ENCODE results near the gene C1orf35. TPM values are rescaled to one million over a fixed set of nuclear protein-coding genes. Genes with fewer than 3 reads are reported as not detected.

Gene C1orf35
- total RNA-seq, 1 experiment from 2014 or later = 31.0 TPM

GRCh38 chr1:228114827-228115226 lies 11.7 kb upstream of the C1orf35 start:
- no peak overlapping the region for H2BK20ac ChIP-seq (ENCODE audit: low read depth, low read length, poor library complexity, severe bottlenecking)
- Mint-ChIP-seq H3K4me3 (no peak overlapping the region), H3K27me3 (ENCODE audit: low read depth) (peaks cover 15% of the 10 kb centered on the region), H3K9me3 (peaks cover 30 to 35% of the 10 kb centered on the region in 2 experiments), H3K4me1 (peaks cover 5% of the 10 kb centered on the region in 2 experiments), H3K27ac (no peak overlapping the region), H3K36me3 (ENCODE audit: insufficient read depth in 1 of 3, low read depth in 3 of 3) (peaks cover 7 to 9% (median 7%) of the 10 kb centered on the region in 3 experiments; a peak in 6 of 7 replicates)
- no peak overlapping the region for H2AK5ac ChIP-seq (ENCODE audit: insufficient read length, low read length)
- no peaks in the 10 kb centered on the region for H3K79me2 ChIP-seq (ENCODE audit: insufficient read depth, low read length)
- no peak overlapping the region for H3K4ac ChIP-seq (ENCODE audit: low read depth, low read length)
- no peaks in the 10 kb centered on the region for H3K79me1 ChIP-seq (ENCODE audit: insufficient read depth, low read depth, low read length, poor library complexity, severe bottlenecking)
- no peaks in the 10 kb centered on the region for H3K9me3 ChIP-seq (ENCODE audit: control insufficient read depth, low read depth, low read length)
- H3K56ac ChIP-seq (ENCODE audit: insufficient read length, low read depth, low read length) = no peak overlapping the region
- no peaks in the 10 kb centered on the region for H3K27me3 ChIP-seq (ENCODE audit: insufficient read depth, low read length)
- H4K5ac ChIP-seq (ENCODE audit: insufficient read length, low read depth, low read length) = no peak overlapping the region
- H2BK12ac ChIP-seq (ENCODE audit: insufficient read length, low read depth, low read length) = no peak overlapping the region
- no peak overlapping the region for H3K27ac ChIP-seq (ENCODE audit: insufficient read length, low read depth, low read length)
- H3K4me1 ChIP-seq (ENCODE audit: insufficient read depth, low read length) = no peaks in the 10 kb centered on the region
- no peak overlapping the region for H3T11ph ChIP-seq (ENCODE audit: low read length)
- H3K14ac ChIP-seq (ENCODE audit: insufficient read depth, low read length) = no peak overlapping the region
- no peaks in the 10 kb centered on the region for H4K20me1 ChIP-seq (ENCODE audit: control insufficient read depth, insufficient read depth, insufficient read length)
- H3K23ac ChIP-seq (ENCODE audit: insufficient read length, low read depth, low read length) = no peak overlapping the region
- H4K91ac ChIP-seq (ENCODE audit: insufficient read length, low read depth, low read length) = no peak overlapping the region
- H3K4me2 ChIP-seq (ENCODE audit: insufficient read depth, insufficient read length, low read length) = no peak overlapping the region
- H2BK15ac ChIP-seq (ENCODE audit: low read depth, low read length) = no peak overlapping the region
- H2BK5ac ChIP-seq (ENCODE audit: insufficient read length, low read length) = no peak overlapping the region
- H2BK120ac ChIP-seq (ENCODE audit: low read depth, low read length, poor library complexity, severe bottlenecking) = no peak overlapping the region
- no peak for DNase-seq
- TF ChIP-seq, protein P1, sequence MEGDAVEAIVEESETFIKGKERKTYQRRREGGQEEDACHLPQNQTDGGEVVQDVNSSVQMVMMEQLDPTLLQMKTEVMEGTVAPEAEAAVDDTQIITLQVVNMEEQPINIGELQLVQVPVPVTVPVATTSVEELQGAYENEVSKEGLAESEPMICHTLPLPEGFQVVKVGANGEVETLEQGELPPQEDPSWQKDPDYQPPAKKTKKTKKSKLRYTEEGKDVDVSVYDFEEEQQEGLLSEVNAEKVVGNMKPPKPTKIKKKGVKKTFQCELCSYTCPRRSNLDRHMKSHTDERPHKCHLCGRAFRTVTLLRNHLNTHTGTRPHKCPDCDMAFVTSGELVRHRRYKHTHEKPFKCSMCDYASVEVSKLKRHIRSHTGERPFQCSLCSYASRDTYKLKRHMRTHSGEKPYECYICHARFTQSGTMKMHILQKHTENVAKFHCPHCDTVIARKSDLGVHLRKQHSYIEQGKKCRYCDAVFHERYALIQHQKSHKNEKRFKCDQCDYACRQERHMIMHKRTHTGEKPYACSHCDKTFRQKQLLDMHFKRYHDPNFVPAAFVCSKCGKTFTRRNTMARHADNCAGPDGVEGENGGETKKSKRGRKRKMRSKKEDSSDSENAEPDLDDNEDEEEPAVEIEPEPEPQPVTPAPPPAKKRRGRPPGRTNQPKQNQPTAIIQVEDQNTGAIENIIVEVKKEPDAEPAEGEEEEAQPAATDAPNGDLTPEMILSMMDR (conservative IDR thresholded peaks at IDR 0.05) = no peak
- WGBS (ENCODE audit: extremely low coverage, insufficient read length, low lambda C conversion rate) = no CpG with 5 or more reads among the region's 3 CpGs
- H2AFZ ChIP-seq (ENCODE audit: low read length) = no peak overlapping the region
- no peak overlapping the region for H4K8ac ChIP-seq (replicated peaks; ENCODE audit: insufficient read length, low read depth, low read length)
- H3K18ac ChIP-seq (ENCODE audit: insufficient read length, low read depth, low read length) = no peak overlapping the region
- H3K9ac ChIP-seq (ENCODE audit: extremely low read depth, insufficient read length, low read length) = no peak overlapping the region
- H3K23me2 ChIP-seq (ENCODE audit: insufficient read length, low read depth, low read length, poor library complexity, severe bottlenecking) = peaks cover under 1% of the 10 kb centered on the region
